ENCODE results near the gene SMARCAL1.

- TF ChIP-seq, protein P1, sequence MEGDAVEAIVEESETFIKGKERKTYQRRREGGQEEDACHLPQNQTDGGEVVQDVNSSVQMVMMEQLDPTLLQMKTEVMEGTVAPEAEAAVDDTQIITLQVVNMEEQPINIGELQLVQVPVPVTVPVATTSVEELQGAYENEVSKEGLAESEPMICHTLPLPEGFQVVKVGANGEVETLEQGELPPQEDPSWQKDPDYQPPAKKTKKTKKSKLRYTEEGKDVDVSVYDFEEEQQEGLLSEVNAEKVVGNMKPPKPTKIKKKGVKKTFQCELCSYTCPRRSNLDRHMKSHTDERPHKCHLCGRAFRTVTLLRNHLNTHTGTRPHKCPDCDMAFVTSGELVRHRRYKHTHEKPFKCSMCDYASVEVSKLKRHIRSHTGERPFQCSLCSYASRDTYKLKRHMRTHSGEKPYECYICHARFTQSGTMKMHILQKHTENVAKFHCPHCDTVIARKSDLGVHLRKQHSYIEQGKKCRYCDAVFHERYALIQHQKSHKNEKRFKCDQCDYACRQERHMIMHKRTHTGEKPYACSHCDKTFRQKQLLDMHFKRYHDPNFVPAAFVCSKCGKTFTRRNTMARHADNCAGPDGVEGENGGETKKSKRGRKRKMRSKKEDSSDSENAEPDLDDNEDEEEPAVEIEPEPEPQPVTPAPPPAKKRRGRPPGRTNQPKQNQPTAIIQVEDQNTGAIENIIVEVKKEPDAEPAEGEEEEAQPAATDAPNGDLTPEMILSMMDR (IDR thresholded peaks at IDR 0.05): no peak
- no peak for TF ChIP-seq POLR2A (IDR thresholded peaks at IDR 0.05)
Measured at GRCh38 chr2:216424274-216424673, 12.0 kb downstream of the SMARCAL1 start.
